ENCODE measurements around the gene PDE4D.
A peak's percentile ranks its signal among the peaks of the same experiment; 100 is the strongest.

Gene PDE4D

DNA sequence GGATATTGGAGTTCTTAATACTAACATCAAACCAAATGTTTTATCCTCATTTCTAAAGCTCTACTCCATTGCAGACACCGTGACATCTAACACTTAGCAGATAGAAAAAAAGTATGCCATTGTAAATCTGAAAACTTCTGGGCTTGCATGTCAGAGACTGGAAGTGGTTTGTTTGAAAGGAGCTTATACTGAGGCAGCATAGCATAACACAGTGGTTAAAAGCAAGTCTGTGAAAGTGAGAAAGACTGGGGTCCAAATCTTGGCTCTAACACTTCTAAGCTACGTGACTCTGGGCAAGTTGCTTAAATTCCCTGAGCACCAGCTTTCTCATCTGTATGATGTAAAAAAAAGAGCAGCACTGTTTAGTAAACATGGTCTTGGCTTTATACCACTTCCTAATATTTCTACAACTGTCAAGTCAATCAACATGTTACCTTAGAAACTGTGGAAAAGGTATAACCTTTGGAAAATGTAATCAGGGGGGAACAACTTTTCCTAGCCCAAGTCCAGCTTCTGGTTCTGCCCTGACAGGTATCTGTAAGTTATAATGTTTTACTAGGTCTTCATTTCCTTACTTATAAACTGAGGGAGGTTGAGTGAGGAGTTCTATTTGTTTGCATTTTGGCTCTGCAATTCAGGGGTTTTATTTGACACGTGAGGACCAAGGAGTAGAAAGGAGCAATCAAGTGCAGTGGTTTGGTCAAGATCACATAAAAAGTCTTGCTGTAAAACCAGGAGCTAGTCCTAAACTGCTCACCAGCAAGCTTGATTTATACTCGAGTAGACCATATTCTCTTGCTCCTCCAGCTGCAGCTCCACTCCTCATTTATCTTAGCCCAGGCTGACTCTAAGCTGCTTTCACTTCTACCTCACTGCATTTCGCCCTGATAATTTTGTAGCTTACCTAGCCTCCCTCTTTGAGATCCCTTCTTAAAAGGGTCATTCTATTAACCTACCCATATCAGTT, 769.6 kb downstream of the PDE4D start:
- DNase-seq = no peak

DNA sequence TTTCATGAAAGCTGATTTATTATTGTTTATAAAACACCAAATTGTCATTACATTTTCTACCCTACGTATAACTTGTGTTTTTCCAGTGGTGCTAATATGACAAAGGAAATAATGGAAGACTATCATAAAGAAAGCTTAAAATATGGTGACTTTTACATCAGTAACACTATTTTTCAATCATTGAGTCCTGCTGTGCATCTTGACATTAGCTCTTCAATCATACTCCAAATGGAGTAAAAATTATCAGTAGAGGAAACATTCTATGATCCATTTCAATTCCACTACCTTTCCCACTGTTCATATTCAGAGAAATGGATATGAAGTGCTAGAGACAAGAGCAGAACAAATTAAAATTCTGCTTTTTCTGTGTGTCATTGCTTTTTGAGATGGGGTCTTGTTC, 774.0 kb downstream of the PDE4D start:
- no peak for DNase-seq

- DNase-seq = no peak
Observed at GRCh38 chr5:59117320-59117719, 776.2 kb downstream of the PDE4D start.

DNA sequence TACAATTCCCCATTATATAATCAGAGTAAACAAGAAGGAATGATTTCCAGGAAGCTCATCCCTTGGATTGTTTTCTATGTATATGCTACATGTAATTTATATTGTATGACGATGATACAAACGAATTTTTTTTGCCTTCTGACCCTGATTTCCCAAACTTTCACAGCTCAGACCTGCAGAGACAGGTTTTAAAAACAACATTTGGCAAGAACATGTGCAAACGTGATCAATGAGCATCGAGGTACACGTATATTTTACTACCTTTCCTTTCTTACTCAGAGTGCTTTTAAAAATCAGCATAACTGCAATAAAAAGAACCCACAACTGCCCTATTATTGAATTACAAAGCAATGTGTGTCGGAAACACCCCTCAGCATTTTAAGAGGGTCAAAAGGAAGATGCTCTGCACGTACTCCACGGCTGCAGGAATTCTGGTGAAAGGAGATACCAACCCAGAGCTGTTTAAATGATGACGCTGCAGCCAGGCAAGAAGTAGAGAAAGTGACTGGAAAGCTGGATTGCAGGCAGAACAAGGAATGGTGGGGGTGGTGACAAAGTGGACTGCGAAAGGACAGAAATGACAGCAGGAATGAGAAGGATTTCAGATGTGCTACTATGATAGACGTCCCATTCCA, 777.2 kb downstream of the PDE4D start:
- no peak for DNase-seq

DNA sequence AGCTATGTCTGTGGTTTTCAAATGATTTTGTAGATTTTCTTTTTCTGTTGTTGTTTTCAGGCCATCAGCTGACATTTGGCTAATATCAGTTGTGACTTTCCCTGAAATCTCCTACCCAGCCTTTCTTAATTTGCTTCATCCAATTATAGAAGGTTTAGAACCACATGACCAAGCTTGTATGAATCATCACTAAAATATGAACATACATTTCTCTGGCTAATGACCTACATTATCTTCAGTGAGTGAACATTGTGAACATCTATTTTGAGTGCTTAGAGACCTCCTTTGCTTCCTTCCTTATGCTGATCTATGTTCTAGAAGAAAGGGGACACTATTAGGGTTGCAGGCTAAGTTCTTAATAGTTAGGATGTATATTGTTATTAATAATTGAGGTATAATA, 778.2 kb downstream of the PDE4D start:
- no peak for DNase-seq

DNA sequence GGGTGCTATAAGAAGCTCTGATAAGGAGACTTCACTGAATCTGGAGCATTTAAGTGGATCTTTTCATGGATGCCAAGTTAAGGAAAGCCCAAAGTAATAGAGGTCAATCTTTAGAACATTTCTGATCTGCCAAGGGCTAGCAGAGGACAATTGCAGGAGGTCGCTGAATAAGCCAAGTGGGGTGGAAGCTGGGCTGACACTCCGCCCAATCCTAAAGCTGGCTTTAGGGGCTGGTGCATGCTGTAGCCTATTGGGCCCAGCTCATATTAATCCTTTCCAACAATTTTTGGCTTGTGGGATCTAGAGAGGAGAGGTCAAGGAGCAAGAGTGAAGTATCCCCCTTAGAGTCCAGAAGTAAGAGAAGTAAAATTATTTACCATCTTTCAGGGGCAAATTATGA, 784.1 kb downstream of the PDE4D start:
- no peak for DNase-seq

- no peak for DNase-seq
Observed at GRCh38 chr5:59107692-59108091, 785.8 kb downstream of the PDE4D start.

GRCh38 chr5:59104400-59105127, 789.0 kb downstream of the PDE4D start:
- DNase-seq = peak; percentile 59

GRCh38 chr5:59103303-59103702, 790.2 kb downstream of the PDE4D start:
- no peak for DNase-seq

GRCh38 chr5:59102437-59102836, 791.1 kb downstream of the PDE4D start:
- DNase-seq = no peak

DNA sequence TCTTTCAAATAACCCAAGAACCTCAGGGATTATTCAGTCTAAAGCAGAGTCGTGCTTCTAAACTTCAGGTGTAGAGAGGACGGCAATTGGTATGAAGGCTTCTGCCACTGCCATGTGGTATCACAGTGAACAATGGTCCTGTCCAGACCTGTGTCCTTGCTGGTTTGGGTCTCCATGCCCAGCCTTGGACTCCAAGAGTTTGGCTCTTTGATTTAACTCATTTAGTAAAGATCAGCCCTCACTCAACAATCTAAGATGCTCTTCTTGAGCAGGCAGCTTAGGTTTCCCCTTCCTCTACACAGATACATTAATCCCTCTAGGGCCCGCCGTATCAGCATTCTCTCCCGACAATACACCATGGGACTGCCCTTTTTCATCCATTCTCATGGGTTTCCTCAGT, 792.7 kb downstream of the PDE4D start:
- no peak for DNase-seq

- no peak for DNase-seq
Observed at GRCh38 chr5:59099995-59100345, 793.6 kb downstream of the PDE4D start.

GRCh38 chr5:59099270-59099994, 794.1 kb downstream of the PDE4D start:
- DNase-seq = no peak

- no peak for DNase-seq
Observed at GRCh38 chr5:59098743-59099142, 794.8 kb downstream of the PDE4D start.

DNA sequence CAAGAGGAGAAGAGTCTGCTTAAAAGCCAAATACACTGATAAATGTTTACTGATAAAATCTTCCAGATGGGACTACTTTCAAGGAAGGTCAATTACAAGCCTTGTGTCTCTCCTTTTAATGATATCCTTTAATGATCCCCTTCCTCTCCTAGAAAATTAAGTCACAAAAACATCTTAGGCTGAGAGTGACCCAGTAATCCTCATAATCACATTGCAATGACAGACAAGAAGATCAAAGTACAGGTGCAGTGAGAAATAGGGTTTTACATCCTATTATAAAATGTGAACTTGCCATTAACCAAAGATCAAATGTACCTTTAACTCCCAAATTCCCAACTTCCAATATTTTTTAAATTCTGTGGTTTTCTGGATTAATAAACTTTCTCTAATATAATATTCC, 795.8 kb downstream of the PDE4D start:
- DNase-seq = no peak

DNA sequence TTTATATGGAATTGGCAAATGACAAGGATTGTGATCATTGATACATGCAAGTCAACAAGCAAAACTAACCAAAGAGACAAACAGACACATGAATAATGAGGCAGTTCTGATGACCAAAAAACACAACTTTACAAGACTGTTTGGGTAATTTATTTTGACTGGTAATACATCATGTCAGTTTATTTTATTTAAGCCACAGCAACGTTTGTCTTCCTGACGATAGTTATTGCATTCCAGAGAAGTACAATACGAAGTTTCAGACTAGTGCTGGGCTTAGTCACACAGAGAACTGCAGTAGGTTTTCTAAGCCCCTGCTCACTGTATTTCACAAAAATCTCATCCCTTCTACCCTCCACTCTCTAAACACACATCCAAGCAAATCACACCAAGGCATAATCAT, 796.4 kb downstream of the PDE4D start:
- DNase-seq = no peak

DNA sequence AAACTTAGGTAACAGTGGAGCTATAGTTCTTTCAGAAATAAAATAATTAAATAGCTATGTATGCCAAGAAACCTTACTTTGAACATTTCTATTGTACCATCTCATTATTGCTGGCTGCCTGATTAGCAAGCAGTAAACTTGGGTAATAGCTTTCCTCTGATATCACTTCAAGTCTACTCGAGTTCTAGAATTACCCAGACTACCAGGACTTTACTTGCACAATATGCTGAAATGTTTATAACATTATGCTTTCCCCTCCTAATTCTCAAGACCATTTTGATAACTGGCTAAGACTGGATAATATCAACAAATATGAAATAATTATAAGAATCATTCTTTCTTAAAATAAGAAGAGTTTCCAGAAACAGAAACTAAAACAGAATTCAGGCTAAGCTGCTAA, 798.0 kb downstream of the PDE4D start:
- no peak for DNase-seq

- no peak for DNase-seq
Observed at GRCh38 chr5:59094864-59095263, 798.7 kb downstream of the PDE4D start.

- DNase-seq = no peak
Observed at GRCh38 chr5:59093329-59093728, 800.2 kb downstream of the PDE4D start.

DNA sequence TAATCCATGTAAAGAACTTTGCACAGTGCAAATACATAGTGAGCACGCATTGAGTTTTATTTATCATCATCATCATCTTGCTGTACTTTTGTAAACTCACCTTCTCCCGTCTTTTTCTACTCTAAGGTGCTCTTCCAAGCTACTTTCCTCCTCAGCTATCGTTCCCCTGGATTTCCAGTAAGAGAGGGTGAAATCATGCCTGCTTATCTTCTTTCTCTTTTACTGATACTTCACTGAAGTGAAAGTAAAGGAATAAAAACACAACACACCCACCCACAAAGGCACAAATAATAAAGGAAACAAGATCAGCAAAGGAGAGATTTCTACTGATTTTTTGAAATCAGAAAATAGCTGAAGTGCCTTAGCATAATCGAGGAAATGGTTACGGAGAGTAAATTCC, 800.8 kb downstream of the PDE4D start:
- no peak for DNase-seq

DNA sequence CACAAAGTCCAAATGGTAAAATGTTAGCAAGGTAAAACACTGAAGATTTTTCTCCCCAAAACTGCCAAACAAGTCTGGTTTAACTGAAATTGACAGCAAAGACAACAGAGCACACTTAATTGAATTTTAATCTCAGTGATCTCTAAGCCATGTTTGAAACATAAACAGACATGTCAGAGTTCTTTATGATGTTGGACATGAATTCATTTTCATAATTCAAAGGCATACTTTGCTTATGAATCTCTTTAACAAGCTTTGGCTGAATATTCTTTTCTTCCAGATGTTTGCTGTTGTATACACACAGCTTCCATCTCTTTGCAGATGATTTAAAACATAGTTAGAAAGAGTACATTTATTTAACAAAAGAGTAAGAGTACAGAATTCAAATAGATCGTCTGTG, 801.6 kb downstream of the PDE4D start:
- no peak for DNase-seq

- no peak for DNase-seq
Observed at GRCh38 chr5:59090323-59090722, 803.2 kb downstream of the PDE4D start.

DNA sequence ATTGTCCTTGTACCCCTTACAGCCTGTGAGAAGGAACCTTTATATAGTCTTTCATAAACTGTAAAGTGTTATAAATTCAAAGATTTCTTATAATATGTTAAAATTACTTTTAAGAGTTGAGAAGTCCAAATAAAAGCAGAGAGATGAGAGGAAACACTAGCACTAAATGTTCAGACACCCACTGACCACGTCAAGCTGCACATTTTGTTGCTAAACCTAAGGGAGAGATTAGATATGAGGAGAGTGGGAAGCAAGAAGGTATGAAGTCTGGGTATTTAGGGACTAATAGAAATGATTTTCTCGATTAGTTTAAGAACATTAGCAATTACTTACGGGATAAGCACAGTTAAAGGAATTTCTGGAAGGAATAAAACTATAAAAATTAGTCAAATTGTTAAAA, 803.8 kb downstream of the PDE4D start:
- DNase-seq = no peak

All from left hindlimb (tissue), 1 donor.